ENCODE data around the gene F8.

- TF ChIP-seq CTCF (IDR thresholded peaks at IDR 0.05) (peak; percentile 21 to 55 (median 40)), POLR2A (IDR thresholded peaks at IDR 0.05) (no peak)
Measured at GRCh38 chrX:154918060-154918483, 104.5 kb downstream of the F8 start.
